Measurements from ENCODE around the gene GRK5.

GRK5 gene

GRCh38 chr10:119450606-119451299 lies 243.4 kb downstream of the GRK5 start:
- Mint-ChIP-seq H3K27me3 (no peaks in the 10 kb centered on the region), H3K9me3 (ENCODE audit: low read depth) (no peaks in the 10 kb centered on the region), H3K36me3 (peaks cover 2% of the 10 kb centered on the region), H3K27ac (no peak overlapping the region), H3K4me3 (no peak overlapping the region), H3K4me1 (ENCODE audit: low read depth) (peaks cover 3% of the 10 kb centered on the region)

- Mint-ChIP-seq H3K27ac (no peak overlapping the region), H3K27me3 (no peaks in the 10 kb centered on the region), H3K4me1 (ENCODE audit: low read depth) (no peaks in the 10 kb centered on the region), H3K4me3 (no peak overlapping the region), H3K9me3 (ENCODE audit: low read depth) (no peaks in the 10 kb centered on the region), H3K36me3 (peaks cover 2% of the 10 kb centered on the region)
These were observed 244.0 kb downstream of the GRK5 start for GRCh38 chr10:119451300-119451896.

DNA sequence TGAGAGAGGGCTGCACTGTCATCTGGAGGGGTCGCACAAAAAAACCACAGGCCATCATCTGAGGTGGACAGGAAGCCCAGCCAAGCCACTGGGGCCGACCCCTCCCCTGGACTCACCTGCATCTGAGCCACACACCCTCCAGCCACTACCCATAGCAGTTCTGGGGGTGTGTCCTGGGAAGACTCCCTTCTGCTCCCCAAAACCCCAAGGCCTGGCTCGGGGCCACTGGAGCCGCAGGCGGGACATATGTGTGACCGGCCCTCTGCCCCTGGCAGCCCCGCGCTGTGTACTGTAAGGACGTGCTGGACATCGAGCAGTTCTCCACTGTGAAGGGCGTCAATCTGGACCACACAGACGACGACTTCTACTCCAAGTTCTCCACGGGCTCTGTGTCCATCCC lies 245.0 kb downstream of the GRK5 start:
- H3K36me3 Mint-ChIP-seq: peaks cover 2% of the 10 kb centered on the region
- H3K4me3 Mint-ChIP-seq: no peak overlapping the region
- H3K4me1 Mint-ChIP-seq (ENCODE audit: low read depth): no peaks in the 10 kb centered on the region
- no peaks in the 10 kb centered on the region for H3K27me3 Mint-ChIP-seq
- H3K9me3 Mint-ChIP-seq (ENCODE audit: low read depth): no peaks in the 10 kb centered on the region
- H3K27ac Mint-ChIP-seq: no peak overlapping the region

DNA sequence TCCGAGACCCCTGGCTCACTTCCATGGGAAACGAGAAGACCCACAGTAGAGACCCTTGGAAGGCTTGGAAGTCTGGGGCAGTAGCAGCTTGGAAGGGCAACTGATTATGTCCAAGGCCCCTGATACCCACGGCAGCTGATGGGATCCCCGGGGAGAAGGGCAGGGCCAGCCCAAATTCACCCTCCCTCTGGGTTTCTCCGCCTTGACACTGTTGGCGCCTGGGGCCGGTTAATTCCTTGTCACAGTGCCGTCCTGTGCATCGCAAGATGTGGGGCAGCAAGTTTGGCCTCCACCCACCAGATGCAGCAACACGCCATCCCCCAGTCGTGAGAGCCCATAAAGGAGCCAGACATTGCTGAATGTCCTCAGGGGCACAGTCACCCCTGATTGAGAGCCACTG lies 245.9 kb downstream of the GRK5 start:
- Mint-ChIP-seq H3K27ac (no peak overlapping the region), H3K4me1 (ENCODE audit: low read depth) (no peaks in the 10 kb centered on the region), H3K9me3 (ENCODE audit: low read depth) (no peaks in the 10 kb centered on the region), H3K27me3 (no peaks in the 10 kb centered on the region), H3K4me3 (no peak overlapping the region), H3K36me3 (peaks cover 2% of the 10 kb centered on the region)

DNA sequence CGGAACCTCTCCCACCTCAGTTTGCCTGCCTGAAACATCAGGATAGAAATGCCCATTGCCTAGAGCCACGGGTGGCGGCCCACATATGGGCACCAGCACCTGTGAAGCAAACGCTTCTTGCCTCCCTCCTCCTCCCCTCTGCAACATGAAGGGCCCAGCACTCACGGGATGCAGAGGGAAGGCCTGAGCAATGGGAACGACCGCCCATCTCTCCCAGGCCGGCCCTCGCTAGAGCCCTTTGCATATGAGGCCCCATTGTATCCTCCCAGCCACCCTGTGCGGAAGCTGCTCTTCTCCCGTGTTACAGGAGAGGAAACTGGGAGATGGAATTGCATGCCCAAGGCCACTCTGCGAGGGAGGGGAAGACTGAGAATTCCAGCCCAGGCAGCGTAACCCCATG lies 246.9 kb downstream of the GRK5 start:
- Mint-ChIP-seq H3K4me3 (no peak overlapping the region), H3K27me3 (no peaks in the 10 kb centered on the region), H3K9me3 (ENCODE audit: low read depth) (no peaks in the 10 kb centered on the region), H3K4me1 (ENCODE audit: low read depth) (no peaks in the 10 kb centered on the region), H3K36me3 (peaks cover 2% of the 10 kb centered on the region), H3K27ac (no peak overlapping the region)

- Mint-ChIP-seq H3K4me1 (ENCODE audit: low read depth) (no peaks in the 10 kb centered on the region), H3K4me3 (no peak overlapping the region), H3K36me3 (peaks cover 2% of the 10 kb centered on the region), H3K27ac (no peak overlapping the region), H3K9me3 (ENCODE audit: low read depth) (no peaks in the 10 kb centered on the region), H3K27me3 (no peaks in the 10 kb centered on the region)
These were observed 247.6 kb downstream of the GRK5 start for GRCh38 chr10:119454990-119455389.

- H3K9me3 Mint-ChIP-seq (ENCODE audit: low read depth): no peaks in the 10 kb centered on the region
- H3K27me3 Mint-ChIP-seq: no peaks in the 10 kb centered on the region
- peaks cover 2% of the 10 kb centered on the region for H3K4me1 Mint-ChIP-seq (ENCODE audit: low read depth)
- no peak overlapping the region for H3K4me3 Mint-ChIP-seq
- no peak overlapping the region for H3K27ac Mint-ChIP-seq
- H3K36me3 Mint-ChIP-seq: no peaks in the 10 kb centered on the region
These were observed 248.5 kb downstream of the GRK5 start for GRCh38 chr10:119455609-119456434.

- Mint-ChIP-seq H3K4me3 (no peak overlapping the region), H3K36me3 (no peaks in the 10 kb centered on the region), H3K27me3 (no peaks in the 10 kb centered on the region), H3K9me3 (ENCODE audit: low read depth) (no peaks in the 10 kb centered on the region), H3K27ac (no peak overlapping the region), H3K4me1 (ENCODE audit: low read depth) (peaks cover 2% of the 10 kb centered on the region)
These were observed 249.1 kb downstream of the GRK5 start for GRCh38 chr10:119456435-119456810.

DNA sequence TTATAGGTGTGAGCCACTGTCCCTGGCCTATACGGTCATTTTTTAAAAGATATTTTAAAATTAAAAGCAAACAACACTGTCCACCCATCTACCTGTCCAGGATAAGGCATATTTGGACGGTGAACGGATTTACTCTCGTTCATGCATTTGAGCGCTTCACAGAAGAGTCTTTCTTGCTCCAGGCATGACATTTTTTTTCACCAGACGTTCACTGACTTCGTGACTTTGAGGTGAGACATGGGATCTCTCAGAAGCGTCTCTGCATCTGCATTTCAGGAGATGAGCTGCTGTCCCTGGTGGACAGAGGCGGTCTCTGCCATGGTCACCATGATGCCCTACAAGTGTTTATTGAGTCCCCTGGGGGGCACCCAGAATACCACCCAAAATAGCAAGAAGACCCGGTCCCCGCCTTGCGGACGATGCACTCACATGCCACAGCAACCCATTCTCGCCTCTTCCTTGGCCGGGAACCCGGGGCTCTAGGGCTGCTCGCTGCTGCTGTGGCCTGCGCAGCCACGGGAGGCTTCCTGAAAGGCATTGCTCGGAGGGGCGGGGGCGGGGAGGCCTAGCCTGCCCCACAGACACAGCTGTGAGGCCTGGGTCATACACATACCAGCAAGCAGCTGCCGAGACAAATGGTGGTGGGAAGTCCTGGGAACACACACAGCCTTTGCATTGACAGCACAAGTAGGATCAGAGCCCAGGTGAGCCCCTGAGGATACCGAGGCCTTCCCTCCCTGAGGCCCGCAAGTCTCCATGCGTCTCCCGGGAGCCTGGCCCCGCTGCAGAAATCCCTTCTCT lies 250.8 kb downstream of the GRK5 start:
- no peaks in the 10 kb centered on the region for H3K27me3 Mint-ChIP-seq
- no peak overlapping the region for H3K27ac Mint-ChIP-seq
- H3K36me3 Mint-ChIP-seq: no peaks in the 10 kb centered on the region
- no peaks in the 10 kb centered on the region for H3K9me3 Mint-ChIP-seq (ENCODE audit: low read depth)
- H3K4me1 Mint-ChIP-seq (ENCODE audit: low read depth): peaks cover 2% of the 10 kb centered on the region
- H3K4me3 Mint-ChIP-seq: no peak overlapping the region

DNA sequence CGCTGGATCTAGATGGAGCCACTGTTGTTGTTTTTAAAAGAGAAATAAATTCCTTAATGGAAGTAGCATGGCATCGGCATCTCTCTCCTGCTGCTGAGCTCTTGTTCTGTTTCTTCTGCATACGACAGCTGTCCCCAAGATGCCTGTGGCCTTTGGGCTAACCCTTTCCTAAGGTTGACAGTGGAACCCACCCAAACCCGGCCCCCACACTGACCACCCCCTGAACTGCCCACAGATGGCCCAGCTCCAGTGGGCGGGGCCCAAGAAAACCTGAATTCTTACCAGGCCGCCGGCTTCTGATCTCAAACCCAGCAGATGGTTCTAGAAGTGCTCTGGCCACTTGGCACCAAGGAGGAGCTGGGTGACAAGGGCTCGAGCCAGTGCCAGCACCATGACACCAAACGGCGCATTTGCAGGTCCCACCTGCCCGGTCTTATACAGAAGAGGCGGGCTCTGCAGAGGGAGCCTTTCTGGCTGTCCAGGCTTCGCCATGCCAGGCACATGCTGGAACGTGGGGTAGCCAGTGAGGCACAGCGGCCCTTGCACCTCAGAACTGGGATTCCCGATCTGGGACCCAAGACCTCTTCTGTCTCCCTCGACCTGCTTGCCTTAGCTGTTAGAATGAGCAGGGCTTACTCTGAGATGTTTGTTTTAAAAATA lies 252.4 kb downstream of the GRK5 start:
- Mint-ChIP-seq H3K36me3 (no peaks in the 10 kb centered on the region), H3K27ac (no peak overlapping the region), H3K4me3 (no peak overlapping the region), H3K27me3 (no peaks in the 10 kb centered on the region), H3K9me3 (ENCODE audit: low read depth) (no peaks in the 10 kb centered on the region), H3K4me1 (ENCODE audit: low read depth) (peaks cover 2% of the 10 kb centered on the region)

- H3K4me3 Mint-ChIP-seq: no peak overlapping the region
- no peaks in the 10 kb centered on the region for H3K27me3 Mint-ChIP-seq
- peaks cover 2% of the 10 kb centered on the region for H3K4me1 Mint-ChIP-seq (ENCODE audit: low read depth)
- no peaks in the 10 kb centered on the region for H3K36me3 Mint-ChIP-seq
- H3K27ac Mint-ChIP-seq: no peak overlapping the region
- no peaks in the 10 kb centered on the region for H3K9me3 Mint-ChIP-seq (ENCODE audit: low read depth)
These were observed 253.2 kb downstream of the GRK5 start for GRCh38 chr10:119460369-119461195.

DNA sequence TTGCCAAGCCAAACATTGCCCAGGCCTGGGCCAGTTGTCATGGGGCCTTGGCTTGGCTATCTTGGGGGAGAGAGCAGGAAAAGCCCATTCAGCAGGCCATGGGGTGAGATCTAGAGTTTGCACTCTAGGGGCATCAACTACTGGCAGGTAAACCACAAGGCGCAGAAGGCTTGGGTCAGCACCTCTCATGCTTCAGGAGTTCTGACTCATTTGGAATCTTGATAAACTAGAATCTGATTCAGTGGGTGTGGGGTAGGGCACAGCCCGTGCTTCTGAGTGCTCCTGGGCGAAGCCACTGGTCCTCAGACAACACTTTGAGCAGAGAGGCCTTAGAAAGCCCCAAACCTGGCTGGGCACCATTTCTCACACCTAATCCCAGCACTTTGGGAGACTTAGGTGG lies 254.0 kb downstream of the GRK5 start:
- Mint-ChIP-seq H3K27me3 (no peaks in the 10 kb centered on the region), H3K27ac (no peak overlapping the region), H3K4me1 (ENCODE audit: low read depth) (peaks cover 5% of the 10 kb centered on the region), H3K36me3 (no peaks in the 10 kb centered on the region), H3K9me3 (ENCODE audit: low read depth) (no peaks in the 10 kb centered on the region), H3K4me3 (no peak overlapping the region)

GRCh38 chr10:119461923-119462322 lies 254.6 kb downstream of the GRK5 start:
- Mint-ChIP-seq H3K4me3 (no peak overlapping the region), H3K9me3 (ENCODE audit: low read depth) (no peaks in the 10 kb centered on the region), H3K27ac (no peak overlapping the region), H3K36me3 (no peaks in the 10 kb centered on the region), H3K27me3 (no peaks in the 10 kb centered on the region), H3K4me1 (ENCODE audit: low read depth) (peaks cover 11% of the 10 kb centered on the region)

- H3K27me3 Mint-ChIP-seq: no peaks in the 10 kb centered on the region
- H3K27ac Mint-ChIP-seq: no peak overlapping the region
- no peak overlapping the region for H3K4me3 Mint-ChIP-seq
- peaks cover 12% of the 10 kb centered on the region for H3K4me1 Mint-ChIP-seq (ENCODE audit: low read depth)
- no peaks in the 10 kb centered on the region for H3K9me3 Mint-ChIP-seq (ENCODE audit: low read depth)
- H3K36me3 Mint-ChIP-seq: no peaks in the 10 kb centered on the region
These were observed 255.4 kb downstream of the GRK5 start for GRCh38 chr10:119462773-119463172.
